ENCODE results near the gene FPR2. TPM values are rescaled to one million over a fixed set of nuclear protein-coding genes. Genes with fewer than 3 reads are reported as not detected.

FPR2 gene
- total RNA-seq, 5 donors from 2014 or later (not counting 1 experiment from before 2014, with no cell fraction given) = not detected

- Mint-ChIP-seq H3K27me3 (peaks cover 21 to 31% of the 10 kb centered on the region in 2 donors), H3K9me3 (peaks cover 0 to 8% (median 4%) of the 10 kb centered on the region in 3 donors), H3K4me3 (no peak overlapping the region), H3K27ac (no peak overlapping the region), H3K36me3 (no peaks in the 10 kb centered on the region), H3K4me1 (no peaks in the 10 kb centered on the region)
- ATAC-seq (replicated peaks in 1 of 4) (no peak), DNase-seq (no peak)
- Histone ChIP-seq H3K9me3 (no peaks in the 10 kb centered on the region), H3K4me1 (ENCODE audit: control insufficient read depth in 1 of 2, extremely low read depth in 1 of 2, insufficient read depth in 2 of 2, low read length in 2 of 2) (no peaks in the 10 kb centered on the region), H3K36me3 (ENCODE audit: control insufficient read depth in 2 of 2, extremely low read depth in 1 of 2, insufficient read depth in 1 of 2, low read length in 1 of 2) (no peaks in the 10 kb centered on the region), H3K4me3 (ENCODE audit: control insufficient read depth in 1 of 2, extremely low read depth in 1 of 2, low read length in 1 of 2) (no peak overlapping the region), H3K27ac (ENCODE audit: low read length) (no peak overlapping the region), H3K27me3 (replicated peaks in 1 of 2; ENCODE audit: control insufficient read depth in 2 of 2, extremely low read depth in 1 of 2, insufficient read depth in 2 of 2, low read length in 1 of 2) (peaks cover 0 to 1% of the 10 kb centered on the region in 2 experiments)
- 65% methylated on average over 2 of the region's 6 CpGs for WGBS (ENCODE audit: insufficient coverage)
- CTCF ChIA-PET = no interaction called here
- POLR2A ChIA-PET = no interaction called here
These were observed 23.3 kb downstream of the FPR2 start for GRCh38 chr19:51784109-51784785.

- peak in 2 of 35 experiments; percentile 7 to 31 for DNase-seq
- peak in 1 of 4 experiments; percentile 29 for ATAC-seq (replicated peaks in 1 of 4)
- H3K4me1 ChIP-seq (ENCODE audit: control insufficient read depth in 1 of 2, extremely low read depth in 1 of 2, insufficient read depth in 2 of 2, low read length in 2 of 2) = no peaks in the 10 kb centered on the region
- H3K27me3 Mint-ChIP-seq = peaks cover 17 to 23% of the 10 kb centered on the region in 2 donors
- no peak overlapping the region for H3K4me3 ChIP-seq (ENCODE audit: control insufficient read depth in 1 of 2, extremely low read depth in 1 of 2, low read length in 1 of 2)
- H3K27ac ChIP-seq (ENCODE audit: low read length) = no peak overlapping the region
- 33% methylated on average over 3 of the region's 6 CpGs for WGBS (ENCODE audit: insufficient coverage)
- no peaks in the 10 kb centered on the region for H3K4me1 Mint-ChIP-seq
- no peak overlapping the region for H3K4me3 Mint-ChIP-seq
- peaks cover 0 to 8% (median 4%) of the 10 kb centered on the region in 3 donors for H3K9me3 Mint-ChIP-seq
- no peaks in the 10 kb centered on the region for H3K36me3 ChIP-seq (ENCODE audit: control insufficient read depth in 2 of 2, extremely low read depth in 1 of 2, insufficient read depth in 1 of 2, low read length in 1 of 2)
- H3K9me3 ChIP-seq = no peaks in the 10 kb centered on the region
- no peak overlapping the region for H3K27ac Mint-ChIP-seq
- ChIA-PET POLR2A (no interaction called here), CTCF (no interaction called here)
- no peaks in the 10 kb centered on the region for H3K36me3 Mint-ChIP-seq
- peaks cover 0 to 6% of the 10 kb centered on the region in 2 experiments for H3K27me3 ChIP-seq (replicated peaks in 1 of 2; ENCODE audit: control insufficient read depth in 2 of 2, extremely low read depth in 1 of 2, insufficient read depth in 2 of 2, low read length in 1 of 2)
These were observed 24.1 kb downstream of the FPR2 start for GRCh38 chr19:51784922-51785690.

- no peak overlapping the region for H3K4me3 ChIP-seq (ENCODE audit: control insufficient read depth in 1 of 2, extremely low read depth in 1 of 2, low read length in 1 of 2)
- DNase-seq (no peak), ATAC-seq (replicated peaks in 1 of 4) (no peak)
- H3K4me3 Mint-ChIP-seq = no peak overlapping the region
- H3K9me3 ChIP-seq = no peaks in the 10 kb centered on the region
- ChIA-PET CTCF (no interaction called here), POLR2A (no interaction called here)
- H3K36me3 ChIP-seq (ENCODE audit: control insufficient read depth in 2 of 2, extremely low read depth in 1 of 2, insufficient read depth in 1 of 2, low read length in 1 of 2) = no peaks in the 10 kb centered on the region
- H3K27ac Mint-ChIP-seq = no peak overlapping the region
- H3K4me1 ChIP-seq (ENCODE audit: control insufficient read depth in 1 of 2, extremely low read depth in 1 of 2, insufficient read depth in 2 of 2, low read length in 2 of 2) = no peaks in the 10 kb centered on the region
- no peaks in the 10 kb centered on the region for H3K36me3 Mint-ChIP-seq
- H3K4me1 Mint-ChIP-seq = no peaks in the 10 kb centered on the region
- H3K27me3 Mint-ChIP-seq = peaks cover 13 to 15% of the 10 kb centered on the region in 2 donors
- H3K27ac ChIP-seq (ENCODE audit: low read length) = no peak overlapping the region
- H3K27me3 ChIP-seq (replicated peaks in 1 of 2; ENCODE audit: control insufficient read depth in 2 of 2, extremely low read depth in 1 of 2, insufficient read depth in 2 of 2, low read length in 1 of 2) = peaks cover 0 to 6% of the 10 kb centered on the region in 2 experiments
- peaks cover 4 to 19% (median 8%) of the 10 kb centered on the region in 3 donors for H3K9me3 Mint-ChIP-seq
- WGBS (ENCODE audit: insufficient coverage) = no CpG with 5 or more reads among the region's 6 CpGs
These were observed 25.9 kb downstream of the FPR2 start for GRCh38 chr19:51786646-51787494.

GRCh38 chr19:51788029-51788428 is 27.0 kb downstream of the FPR2 start:
- H3K36me3 ChIP-seq (ENCODE audit: control insufficient read depth in 2 of 2, extremely low read depth in 1 of 2, insufficient read depth in 1 of 2, low read length in 1 of 2) = no peaks in the 10 kb centered on the region
- H3K4me1 ChIP-seq (ENCODE audit: control insufficient read depth in 1 of 2, extremely low read depth in 1 of 2, insufficient read depth in 2 of 2, low read length in 2 of 2) = no peaks in the 10 kb centered on the region
- no peak overlapping the region for H3K27ac ChIP-seq (ENCODE audit: low read length)
- no peak overlapping the region for H3K4me3 ChIP-seq (ENCODE audit: control insufficient read depth in 1 of 2, extremely low read depth in 1 of 2, low read length in 1 of 2)
- no peaks in the 10 kb centered on the region for H3K36me3 Mint-ChIP-seq
- H3K27ac Mint-ChIP-seq = no peak overlapping the region
- no CpG with 5 or more reads among the region's 2 CpGs for WGBS (ENCODE audit: insufficient coverage)
- no peaks in the 10 kb centered on the region for H3K4me1 Mint-ChIP-seq
- peaks cover 0 to 6% of the 10 kb centered on the region in 2 experiments for H3K27me3 ChIP-seq (replicated peaks in 1 of 2; ENCODE audit: control insufficient read depth in 2 of 2, extremely low read depth in 1 of 2, insufficient read depth in 2 of 2, low read length in 1 of 2)
- POLR2A ChIA-PET = no interaction called here
- no peak for ATAC-seq (replicated peaks in 1 of 4)
- H3K9me3 ChIP-seq = no peaks in the 10 kb centered on the region
- CTCF ChIA-PET = no interaction called here
- H3K9me3 Mint-ChIP-seq = peaks cover 4 to 22% (median 11%) of the 10 kb centered on the region in 3 donors
- no peak for DNase-seq
- no peak overlapping the region for H3K4me3 Mint-ChIP-seq
- H3K27me3 Mint-ChIP-seq = peaks cover 8 to 11% of the 10 kb centered on the region in 2 donors

GRCh38 chr19:51789061-51789795 is 28.2 kb downstream of the FPR2 start:
- CTCF ChIA-PET = no interaction called here

GRCh38 chr19:51792932-51793331 is 32.0 kb downstream of the FPR2 start:
- no peaks in the 10 kb centered on the region for H3K36me3 ChIP-seq (ENCODE audit: control insufficient read depth in 2 of 2, extremely low read depth in 1 of 2, insufficient read depth in 1 of 2, low read length in 1 of 2)
- Mint-ChIP-seq H3K27me3 (peaks cover 8 to 20% of the 10 kb centered on the region in 2 donors), H3K4me3 (no peak overlapping the region), H3K4me1 (no peaks in the 10 kb centered on the region), H3K9me3 (peaks cover 4 to 29% (median 24%) of the 10 kb centered on the region in 3 donors), H3K27ac (no peak overlapping the region), H3K36me3 (no peaks in the 10 kb centered on the region)
- DNase-seq = no peak
- ChIA-PET CTCF (no interaction called here), POLR2A (no interaction called here)
- H3K9me3 ChIP-seq = no peaks in the 10 kb centered on the region
- ATAC-seq (replicated peaks in 1 of 4) = no peak
- H3K4me1 ChIP-seq (ENCODE audit: control insufficient read depth in 1 of 2, extremely low read depth in 1 of 2, insufficient read depth in 2 of 2, low read length in 2 of 2) = no peaks in the 10 kb centered on the region
- H3K27ac ChIP-seq (ENCODE audit: low read length) = no peak overlapping the region
- no CpG with 5 or more reads among the region's 2 CpGs for WGBS (ENCODE audit: insufficient coverage)
- no peak overlapping the region for H3K4me3 ChIP-seq (ENCODE audit: control insufficient read depth in 1 of 2, extremely low read depth in 1 of 2, low read length in 1 of 2)
- peaks cover 0 to 6% of the 10 kb centered on the region in 2 experiments for H3K27me3 ChIP-seq (replicated peaks in 1 of 2; ENCODE audit: control insufficient read depth in 2 of 2, extremely low read depth in 1 of 2, insufficient read depth in 2 of 2, low read length in 1 of 2)

More at GRCh38 chr19:51789061-51789795, 28.2 kb downstream of the FPR2 start:
- H3K4me1 ChIP-seq (ENCODE audit: control insufficient read depth in 1 of 2, extremely low read depth in 1 of 2, insufficient read depth in 2 of 2, low read length in 2 of 2) = no peaks in the 10 kb centered on the region
- Mint-ChIP-seq H3K27me3 (peaks cover 8 to 15% of the 10 kb centered on the region in 2 donors), H3K4me3 (no peak overlapping the region), H3K36me3 (no peaks in the 10 kb centered on the region), H3K4me1 (no peaks in the 10 kb centered on the region), H3K27ac (no peak overlapping the region), H3K9me3 (peaks cover 4 to 29% (median 16%) of the 10 kb centered on the region in 3 donors)
- peaks cover 0 to 6% of the 10 kb centered on the region in 2 experiments for H3K27me3 ChIP-seq (replicated peaks in 1 of 2; ENCODE audit: control insufficient read depth in 2 of 2, extremely low read depth in 1 of 2, insufficient read depth in 2 of 2, low read length in 1 of 2)
- WGBS (ENCODE audit: insufficient coverage) = 63% methylated on average over 2 of the region's 6 CpGs
- POLR2A ChIA-PET = no interaction called here
- H3K27ac ChIP-seq (ENCODE audit: low read length) = no peak overlapping the region
- no peak for ATAC-seq (replicated peaks in 1 of 4)
- no peak for DNase-seq
- H3K36me3 ChIP-seq (ENCODE audit: control insufficient read depth in 2 of 2, extremely low read depth in 1 of 2, insufficient read depth in 1 of 2, low read length in 1 of 2) = no peaks in the 10 kb centered on the region
- no peaks in the 10 kb centered on the region for H3K9me3 ChIP-seq
- no peak overlapping the region for H3K4me3 ChIP-seq (ENCODE audit: control insufficient read depth in 1 of 2, extremely low read depth in 1 of 2, low read length in 1 of 2)
